Cardiac septum (tissue), 1 donor: Measurements from ENCODE around the gene SEC11C. TPM values are rescaled to one million over a fixed set of nuclear protein-coding genes. Genes with fewer than 3 reads are reported as not detected.

Experiments
- DNase-seq: peaks from one replicate; pipeline ENCODE4 v3.0.0-alpha.2; 2020; ENCODE audit warnings: low spot score
- intact Hi-C: fragments of 100-400 bp; cut with DNase I; formaldehyde crosslinking; loops from one replicate; pipeline ENCODE4 v1.14.0; 2022
- total RNA-seq: library from RNA; stranded (reverse); fragmentation: NEBNext Ultra II Directional; extraction: Animal tissue kit (Norgen Biotek cat#: 25700); gene quantifications from one replicate; pipeline ENCODE4 v1.2.1, GENCODE V29; 2021
- donor health status: DM: no; HTN: no; CAD: no.

The SEC11C gene
- total RNA-seq, 1 donor from 2014 or later: 24.3 TPM

DNA sequence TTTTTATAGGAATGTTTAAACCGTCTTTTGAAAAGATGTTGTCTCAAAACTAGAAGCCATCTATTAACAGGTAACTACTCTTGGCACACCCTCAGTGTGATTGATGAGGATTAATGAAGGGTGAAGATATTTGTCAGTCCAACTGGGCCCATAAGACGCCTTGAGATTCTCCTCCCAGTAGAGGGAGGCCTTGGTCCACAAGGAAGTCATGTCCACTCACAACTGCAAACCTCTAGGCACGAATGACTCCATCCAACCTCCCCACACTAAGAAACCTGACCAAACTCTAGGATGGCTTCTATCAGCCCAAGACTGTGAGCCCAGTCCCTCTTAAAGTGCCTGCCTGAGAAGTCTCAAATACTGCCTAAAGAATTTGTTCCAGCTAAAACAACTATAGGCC is 61.1 kb downstream of the SEC11C start:
- no peak for DNase-seq
- intact Hi-C loops: no loop called here

DNA sequence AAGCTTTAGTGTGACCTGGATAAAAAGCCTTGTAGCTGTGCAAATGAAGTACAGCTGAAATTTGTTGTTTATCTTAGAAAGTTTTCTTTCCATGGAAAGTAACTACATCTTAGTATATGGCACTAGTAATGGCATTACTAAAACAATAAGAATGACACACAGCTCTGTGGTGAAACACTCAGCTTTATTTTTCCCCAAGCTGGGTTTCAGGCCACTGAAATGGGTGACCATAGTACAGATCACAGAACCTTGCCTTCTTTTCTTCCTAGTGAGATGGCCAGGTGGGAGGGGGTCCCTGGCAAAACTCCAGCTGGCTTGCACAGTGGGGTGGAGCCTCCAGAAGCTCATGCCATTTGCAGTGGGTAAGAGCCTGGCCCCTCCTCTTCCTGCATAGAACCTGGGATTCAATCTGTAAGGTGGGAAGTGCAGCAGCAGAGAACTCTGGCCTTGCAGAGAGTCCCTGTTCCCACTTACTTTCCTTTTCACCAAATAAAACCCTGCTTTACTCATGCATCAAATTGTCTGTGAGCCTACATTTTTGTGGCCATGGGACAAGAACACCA is 62.7 kb downstream of the SEC11C start:
- intact Hi-C loops: no loop called here
- no peak for DNase-seq

DNA sequence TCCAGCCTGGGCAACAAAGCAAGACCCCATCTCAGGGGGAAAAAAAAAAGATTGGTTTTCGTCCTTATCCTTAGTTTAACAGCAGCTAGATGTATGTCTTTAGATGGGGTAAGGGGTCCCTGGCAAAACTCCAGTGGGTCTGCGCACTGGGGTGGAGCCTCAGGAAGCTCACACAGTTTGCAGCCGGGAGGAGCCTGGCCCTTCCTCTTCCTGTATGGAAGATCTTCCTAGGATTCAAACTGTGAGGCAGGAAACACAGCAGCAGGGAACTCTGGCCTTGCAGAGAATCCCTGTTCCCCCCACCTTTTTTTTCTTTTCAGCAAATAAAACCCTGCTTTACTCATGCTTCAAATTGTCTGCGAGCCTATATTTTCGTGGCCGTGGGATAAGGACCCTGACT is 67.8 kb downstream of the SEC11C start:
- intact Hi-C loops: no loop called here
- no peak for DNase-seq

Other genes starting within 250 kb of the SEC11C start
- gene GRP, start 80.3 kb downstream of the SEC11C start, total RNA-seq: not detected
- gene RAX, start 133.6 kb downstream of the SEC11C start, total RNA-seq: not detected
- not detected for gene CPLX4, start 178.8 kb downstream of the SEC11C start, total RNA-seq
- 50.8 TPM for gene LMAN1, start 219.4 kb downstream of the SEC11C start, total RNA-seq